ENCODE data around the gene MT1E. TPM values are rescaled to one million over a fixed set of nuclear protein-coding genes. Genes with fewer than 3 reads are reported as not detected.
A peak's percentile ranks its signal among the peaks of the same experiment; 100 is the strongest.

MT1E gene
- total RNA-seq, 2 donors from 2014 or later = 5.5 TPM; not detected in 1

DNA sequence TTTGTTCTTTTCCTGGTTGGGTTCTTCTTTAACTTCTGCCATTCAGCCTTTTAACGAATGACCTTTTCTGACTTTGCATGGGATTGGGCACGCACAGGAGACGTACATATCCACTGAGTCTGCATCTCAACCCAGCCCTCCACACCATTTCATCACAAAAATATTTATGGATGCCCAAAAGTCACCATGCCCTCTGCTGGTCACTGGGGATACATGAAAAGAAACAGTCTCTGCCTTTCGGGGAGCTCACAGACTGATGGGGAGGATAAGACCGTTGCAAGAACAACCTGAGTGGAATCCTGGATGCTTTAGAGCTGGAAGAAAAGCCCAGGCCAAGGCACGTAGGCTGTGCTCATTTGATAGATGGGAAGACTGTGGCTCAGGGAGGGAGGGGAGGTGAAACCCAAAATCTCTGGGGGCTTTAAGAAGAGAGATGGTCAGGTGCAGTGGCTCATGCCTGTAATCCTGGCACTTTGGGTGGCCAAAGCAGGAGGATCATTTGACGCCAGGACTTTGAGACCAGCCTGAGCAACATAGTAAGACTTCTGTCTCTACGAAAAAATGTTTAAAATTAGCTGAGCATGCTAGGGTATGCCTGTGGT lies 25.1 kb upstream of the MT1E start:
- Mint-ChIP-seq H3K4me1 (no peaks in the 10 kb centered on the region), H3K27ac (no peak overlapping the region), H3K4me3 (no peak overlapping the region), H3K36me3 (ENCODE audit: low read depth) (no peaks in the 10 kb centered on the region), H3K27me3 (ENCODE audit: insufficient read depth) (peaks cover 35% of the 10 kb centered on the region), H3K9me3 (no peaks in the 10 kb centered on the region)
- DNase-seq = peak; percentile 73
- TF ChIP-seq, protein P1, sequence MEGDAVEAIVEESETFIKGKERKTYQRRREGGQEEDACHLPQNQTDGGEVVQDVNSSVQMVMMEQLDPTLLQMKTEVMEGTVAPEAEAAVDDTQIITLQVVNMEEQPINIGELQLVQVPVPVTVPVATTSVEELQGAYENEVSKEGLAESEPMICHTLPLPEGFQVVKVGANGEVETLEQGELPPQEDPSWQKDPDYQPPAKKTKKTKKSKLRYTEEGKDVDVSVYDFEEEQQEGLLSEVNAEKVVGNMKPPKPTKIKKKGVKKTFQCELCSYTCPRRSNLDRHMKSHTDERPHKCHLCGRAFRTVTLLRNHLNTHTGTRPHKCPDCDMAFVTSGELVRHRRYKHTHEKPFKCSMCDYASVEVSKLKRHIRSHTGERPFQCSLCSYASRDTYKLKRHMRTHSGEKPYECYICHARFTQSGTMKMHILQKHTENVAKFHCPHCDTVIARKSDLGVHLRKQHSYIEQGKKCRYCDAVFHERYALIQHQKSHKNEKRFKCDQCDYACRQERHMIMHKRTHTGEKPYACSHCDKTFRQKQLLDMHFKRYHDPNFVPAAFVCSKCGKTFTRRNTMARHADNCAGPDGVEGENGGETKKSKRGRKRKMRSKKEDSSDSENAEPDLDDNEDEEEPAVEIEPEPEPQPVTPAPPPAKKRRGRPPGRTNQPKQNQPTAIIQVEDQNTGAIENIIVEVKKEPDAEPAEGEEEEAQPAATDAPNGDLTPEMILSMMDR (conservative IDR thresholded peaks at IDR 0.05) = peak; percentile 76
- Histone ChIP-seq H3K27me3 (ENCODE audit: control insufficient read depth, insufficient read depth, low read length, poor library complexity, severe bottlenecking) (peaks cover 5% of the 10 kb centered on the region), H3K9me3 (ENCODE audit: control insufficient read depth, low read length) (no peaks in the 10 kb centered on the region), H3K36me3 (ENCODE audit: control insufficient read depth, insufficient read depth, low read length) (no peaks in the 10 kb centered on the region), H3K4me3 (ENCODE audit: low read length) (no peak overlapping the region), H3K4me1 (ENCODE audit: control insufficient read depth, insufficient read depth, low read length) (no peaks in the 10 kb centered on the region), H3K27ac (ENCODE audit: low read depth, low read length) (no peak overlapping the region), H3K9ac (ENCODE audit: extremely low read depth, low read length, poor library complexity, severe bottlenecking) (no peak overlapping the region)
- 63 to 65% methylated on average over 5 to 8 of the region's 8 CpGs for WGBS, 2 experiments (ENCODE audit: insufficient coverage in 1 of 2, insufficient read length in 1 of 2)

- Histone ChIP-seq H3K4me3 (ENCODE audit: low read length) (no peak overlapping the region), H3K9me3 (ENCODE audit: control insufficient read depth, low read length) (no peaks in the 10 kb centered on the region), H3K27ac (ENCODE audit: low read depth, low read length) (no peak overlapping the region), H3K9ac (ENCODE audit: extremely low read depth, low read length, poor library complexity, severe bottlenecking) (no peak overlapping the region), H3K36me3 (ENCODE audit: control insufficient read depth, insufficient read depth, low read length) (no peaks in the 10 kb centered on the region), H3K27me3 (ENCODE audit: control insufficient read depth, insufficient read depth, low read length, poor library complexity, severe bottlenecking) (peaks cover 7% of the 10 kb centered on the region), H3K4me1 (ENCODE audit: control insufficient read depth, insufficient read depth, low read length) (no peaks in the 10 kb centered on the region)
- Mint-ChIP-seq H3K4me1 (no peaks in the 10 kb centered on the region), H3K27me3 (ENCODE audit: insufficient read depth) (peaks cover 39% of the 10 kb centered on the region), H3K4me3 (no peak overlapping the region), H3K9me3 (no peaks in the 10 kb centered on the region), H3K36me3 (ENCODE audit: low read depth) (no peaks in the 10 kb centered on the region), H3K27ac (no peak overlapping the region)
- DNase-seq = no peak
- TF ChIP-seq, protein P1 (conservative IDR thresholded peaks at IDR 0.05) = no peak
- 69 to 71% methylated on average over 8 to 9 of the region's 9 CpGs for WGBS, 2 experiments (ENCODE audit: insufficient coverage in 1 of 2, insufficient read length in 1 of 2)
Measured at GRCh38 chr16:56601325-56601724, 24.3 kb upstream of the MT1E start.

GRCh38 chr16:56603589-56603988 lies 22.0 kb upstream of the MT1E start:
- 34 to 64% methylated on average over 3 to 4 of the region's 4 CpGs for WGBS, 2 experiments (ENCODE audit: insufficient coverage in 1 of 2, insufficient read length in 1 of 2)
- Mint-ChIP-seq H3K4me1 (peaks cover 7% of the 10 kb centered on the region), H3K4me3 (no peak overlapping the region), H3K27me3 (ENCODE audit: insufficient read depth) (peaks cover 44% of the 10 kb centered on the region), H3K27ac (no peak overlapping the region), H3K9me3 (no peaks in the 10 kb centered on the region), H3K36me3 (ENCODE audit: low read depth) (no peaks in the 10 kb centered on the region)
- Histone ChIP-seq H3K27me3 (ENCODE audit: control insufficient read depth, insufficient read depth, low read length, poor library complexity, severe bottlenecking) (peaks cover 20% of the 10 kb centered on the region), H3K9ac (ENCODE audit: extremely low read depth, low read length, poor library complexity, severe bottlenecking) (no peak overlapping the region), H3K36me3 (ENCODE audit: control insufficient read depth, insufficient read depth, low read length) (no peaks in the 10 kb centered on the region), H3K9me3 (ENCODE audit: control insufficient read depth, low read length) (no peaks in the 10 kb centered on the region), H3K27ac (ENCODE audit: low read depth, low read length) (no peak overlapping the region), H3K4me1 (ENCODE audit: control insufficient read depth, insufficient read depth, low read length) (no peaks in the 10 kb centered on the region), H3K4me3 (ENCODE audit: low read length) (no peak overlapping the region)
- TF ChIP-seq, protein P1 (conservative IDR thresholded peaks at IDR 0.05) = peak; percentile 76
- peak; percentile 87 for DNase-seq
